ENCODE results near the gene ACD.

Gene ACD

GRCh38 chr16:67662653-67663010, 2.6 kb upstream of the ACD start:
- Histone ChIP-seq H3K9ac (ENCODE audit: low read depth, low read length) (no peak overlapping the region), H3K27me3 (ENCODE audit: insufficient read depth, low read length, poor library complexity) (no peaks in the 10 kb centered on the region), H3K9me3 (ENCODE audit: insufficient read depth, low read length, severe bottlenecking) (no peaks in the 10 kb centered on the region), H3K79me2 (ENCODE audit: insufficient read depth, low read length) (peaks cover 29% of the 10 kb centered on the region), H3K4me1 (ENCODE audit: insufficient read depth, low read length) (peaks cover 59% of the 10 kb centered on the region), H3K36me3 (ENCODE audit: insufficient read depth, low read length) (peaks cover 46% of the 10 kb centered on the region), H3K4me3 (ENCODE audit: low read depth in 1 of 2, low read length in 2 of 2) (no peak overlapping the region), H3K4me2 (ENCODE audit: insufficient read depth, low read length) (no peak overlapping the region), H2AFZ (ENCODE audit: low read depth, low read length) (no peak overlapping the region), H4K20me1 (ENCODE audit: insufficient read depth, low read length) (peaks cover 24% of the 10 kb centered on the region; the same call in 1 of the 2 replicates), H3K27ac (ENCODE audit: low read length) (no peak overlapping the region)
- no peak for TF ChIP-seq CTCF (IDR thresholded peaks at IDR 0.05; ENCODE audit: borderline replicate concordance, extremely low read depth, low read length, poor library complexity, severe bottlenecking)
- TF ChIP-seq EZH2 (IDR thresholded peaks at IDR 0.05; ENCODE audit: borderline replicate concordance, low read depth, low read length, severe bottlenecking), result no peak
- DNase-seq (no peak), ATAC-seq (ENCODE audit: insufficient read depth, low read depth) (no peak)

- H3K4me3 ChIP-seq (ENCODE audit: low read depth in 1 of 2, low read length in 2 of 2), result no peak overlapping the region
- ATAC-seq (ENCODE audit: insufficient read depth, low read depth) (no peak), DNase-seq (no peak)
- 0 out of 2 replicates have a peak overlapping the region, but pooled peaks have one; percentile 51 for H3K9ac ChIP-seq (ENCODE audit: low read depth, low read length)
- no peak overlapping the region for H3K27ac ChIP-seq (ENCODE audit: low read length)
- peaks cover 53% of the 10 kb centered on the region for H3K4me1 ChIP-seq (ENCODE audit: insufficient read depth, low read length)
- H3K79me2 ChIP-seq (ENCODE audit: insufficient read depth, low read length), result peaks cover 26% of the 10 kb centered on the region
- H3K27me3 ChIP-seq (ENCODE audit: insufficient read depth, low read length, poor library complexity), result no peaks in the 10 kb centered on the region
- H4K20me1 ChIP-seq (ENCODE audit: insufficient read depth, low read length), result peaks cover 29% of the 10 kb centered on the region; the same call in 1 of the 2 replicates
- TF ChIP-seq CTCF (IDR thresholded peaks at IDR 0.05; ENCODE audit: borderline replicate concordance, extremely low read depth, low read length, poor library complexity, severe bottlenecking), result no peak
- no peak for TF ChIP-seq EZH2 (IDR thresholded peaks at IDR 0.05; ENCODE audit: borderline replicate concordance, low read depth, low read length, severe bottlenecking)
- H3K36me3 ChIP-seq (ENCODE audit: insufficient read depth, low read length), result peaks cover 52% of the 10 kb centered on the region
- H3K4me2 ChIP-seq (ENCODE audit: insufficient read depth, low read length), result peak overlapping the region; percentile 97; the same call in 1 of the 2 replicates
- no peak overlapping the region for H2AFZ ChIP-seq (ENCODE audit: low read depth, low read length)
- no peaks in the 10 kb centered on the region for H3K9me3 ChIP-seq (ENCODE audit: insufficient read depth, low read length, severe bottlenecking)
These were observed 2.0 kb upstream of the ACD start for GRCh38 chr16:67661886-67662652.

- TF ChIP-seq EZH2 (IDR thresholded peaks at IDR 0.05; ENCODE audit: borderline replicate concordance, low read depth, low read length, severe bottlenecking), result no peak
- no peak for TF ChIP-seq CTCF (IDR thresholded peaks at IDR 0.05; ENCODE audit: borderline replicate concordance, extremely low read depth, low read length, poor library complexity, severe bottlenecking)
- H3K4me3 ChIP-seq (ENCODE audit: low read depth in 1 of 2, low read length in 2 of 2), result peak overlapping the region; percentile 17 to 95; a peak in 3 of 4 replicates
- DNase-seq (no peak), ATAC-seq (ENCODE audit: insufficient read depth, low read depth) (no peak)
- peak overlapping the region; percentile 51 for H3K9ac ChIP-seq (ENCODE audit: low read depth, low read length)
- no peaks in the 10 kb centered on the region for H3K9me3 ChIP-seq (ENCODE audit: insufficient read depth, low read length, severe bottlenecking)
- peak overlapping the region; percentile 97 for H3K4me2 ChIP-seq (ENCODE audit: insufficient read depth, low read length)
- H3K27me3 ChIP-seq (ENCODE audit: insufficient read depth, low read length, poor library complexity), result no peaks in the 10 kb centered on the region
- peak overlapping the region; percentile 77 for H2AFZ ChIP-seq (ENCODE audit: low read depth, low read length)
- H3K36me3 ChIP-seq (ENCODE audit: insufficient read depth, low read length), result peaks cover 58% of the 10 kb centered on the region
- H3K79me2 ChIP-seq (ENCODE audit: insufficient read depth, low read length), result peaks cover 24% of the 10 kb centered on the region
- H4K20me1 ChIP-seq (ENCODE audit: insufficient read depth, low read length), result peaks cover 36% of the 10 kb centered on the region; the same call in 1 of the 2 replicates
- H3K4me1 ChIP-seq (ENCODE audit: insufficient read depth, low read length), result peaks cover 48% of the 10 kb centered on the region
- peak overlapping the region; percentile 69 for H3K27ac ChIP-seq (ENCODE audit: low read length)
These were observed 1.2 kb upstream of the ACD start for GRCh38 chr16:67661101-67661761.
